ENCODE data around the gene SCCPDH. TPM values are rescaled to one million over a fixed set of nuclear protein-coding genes. Genes with fewer than 3 reads are reported as not detected.

SCCPDH gene
- total RNA-seq, 2 donors from 2014 or later = 21.4 to 23.1 TPM

DNA sequence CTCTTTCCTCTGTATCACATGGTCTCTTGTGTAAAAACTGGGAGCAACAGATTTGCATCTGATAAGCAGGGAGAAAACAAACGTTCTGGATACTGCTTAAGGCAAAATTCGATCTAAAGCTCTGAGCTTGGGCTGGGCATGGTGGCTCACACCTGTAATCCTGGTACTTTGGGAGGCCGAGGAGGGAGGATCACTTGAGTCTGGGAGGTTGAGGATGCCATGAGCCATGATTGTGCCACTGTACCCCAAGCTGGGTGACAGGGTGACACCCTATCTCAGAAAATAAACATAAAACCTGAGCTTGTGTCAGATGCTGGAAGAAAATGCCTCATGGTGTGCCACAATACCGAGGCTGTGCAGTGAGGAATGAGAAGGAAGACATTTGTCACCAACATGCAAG is 73.9 kb downstream of the SCCPDH start:
- no peak for DNase-seq (ENCODE audit: low spot score)
- no peak overlapping the region for H3K27ac ChIP-seq
- no peaks in the 10 kb centered on the region for H3K36me3 ChIP-seq
- peaks cover 0 to 12% of the 10 kb centered on the region in 2 donors for H3K4me1 ChIP-seq
- H3K27me3 ChIP-seq = no peaks in the 10 kb centered on the region
- no peak overlapping the region for H3K4me3 ChIP-seq
- H3K9me3 ChIP-seq = no peaks in the 10 kb centered on the region
- no peak for TF ChIP-seq CTCF (IDR thresholded peaks at IDR 0.05)

- no peak for DNase-seq (ENCODE audit: low spot score)
- H3K4me1 ChIP-seq = peaks cover 0 to 12% of the 10 kb centered on the region in 2 donors
- no peak for TF ChIP-seq CTCF (IDR thresholded peaks at IDR 0.05)
- peak overlapping the region in 1 of 2 donors; percentile 4 for H3K27ac ChIP-seq
- no peak overlapping the region for H3K4me3 ChIP-seq
- H3K9me3 ChIP-seq = no peaks in the 10 kb centered on the region
- H3K36me3 ChIP-seq = no peaks in the 10 kb centered on the region
- H3K27me3 ChIP-seq = no peaks in the 10 kb centered on the region
These were observed 74.6 kb downstream of the SCCPDH start for GRCh38 chr1:246798606-246799496.

- H3K27me3 ChIP-seq = no peaks in the 10 kb centered on the region
- H3K4me1 ChIP-seq = no peaks in the 10 kb centered on the region
- H3K27ac ChIP-seq = no peak overlapping the region
- H3K9me3 ChIP-seq = no peaks in the 10 kb centered on the region
- no peak for DNase-seq (ENCODE audit: low spot score)
- no peak overlapping the region for H3K4me3 ChIP-seq
- no peaks in the 10 kb centered on the region for H3K36me3 ChIP-seq
- TF ChIP-seq CTCF (IDR thresholded peaks at IDR 0.05) = no peak
These were observed 76.1 kb downstream of the SCCPDH start for GRCh38 chr1:246800356-246800755.

- H3K27me3 ChIP-seq = no peaks in the 10 kb centered on the region
- H3K4me3 ChIP-seq = no peak overlapping the region
- TF ChIP-seq CTCF (IDR thresholded peaks at IDR 0.05) = no peak
- H3K36me3 ChIP-seq = no peaks in the 10 kb centered on the region
- H3K9me3 ChIP-seq = no peaks in the 10 kb centered on the region
- H3K4me1 ChIP-seq = no peaks in the 10 kb centered on the region
- no peak for DNase-seq (ENCODE audit: low spot score)
- H3K27ac ChIP-seq = peak overlapping the region in 1 of 2 donors; percentile 24
These were observed 76.5 kb downstream of the SCCPDH start for GRCh38 chr1:246800756-246801155.

GRCh38 chr1:246801241-246802020 is 77.2 kb downstream of the SCCPDH start:
- H3K4me3 ChIP-seq = no peak overlapping the region
- no peaks in the 10 kb centered on the region for H3K4me1 ChIP-seq
- H3K36me3 ChIP-seq = no peaks in the 10 kb centered on the region
- DNase-seq (ENCODE audit: low spot score) = no peak
- no peaks in the 10 kb centered on the region for H3K27me3 ChIP-seq
- H3K9me3 ChIP-seq = no peaks in the 10 kb centered on the region
- no peak for TF ChIP-seq CTCF (IDR thresholded peaks at IDR 0.05)
- H3K27ac ChIP-seq = peak overlapping the region in 1 of 2 donors; percentile 24
